ENCODE data around the gene PER3.

The PER3 gene

GRCh38 chr1:7783178-7783711, 846 bp upstream of the PER3 start:
- peak; percentile 88 for ATAC-seq

DNA sequence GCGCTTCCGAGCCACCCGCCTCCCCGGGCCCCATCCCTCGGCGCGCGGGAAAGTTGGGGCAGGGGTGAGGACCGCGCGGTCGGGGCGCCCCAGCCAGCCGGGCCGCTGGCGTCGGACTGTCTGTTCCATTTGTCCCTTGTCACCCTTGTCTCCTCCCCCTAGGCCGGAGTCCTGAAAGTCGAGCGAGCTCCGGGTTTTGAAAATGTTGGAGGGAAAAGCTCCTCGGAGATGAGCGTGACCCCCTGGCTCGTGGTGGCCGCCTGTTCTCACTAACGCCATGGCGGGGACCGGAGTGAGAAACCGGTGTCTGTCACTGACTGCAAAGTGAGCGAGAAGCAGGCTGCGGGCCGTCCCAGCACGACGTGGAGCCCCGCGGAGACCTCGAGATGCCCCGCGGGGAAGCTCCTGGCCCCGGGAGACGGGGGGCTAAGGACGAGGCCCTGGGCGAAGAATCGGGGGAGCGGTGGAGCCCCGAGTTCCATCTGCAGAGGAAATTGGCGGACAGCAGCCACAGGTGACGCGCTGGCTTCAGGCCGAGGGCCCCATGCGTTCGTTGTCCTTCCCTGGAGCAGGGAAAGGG, 491 bp downstream of the PER3 start:
- no peak for TF ChIP-seq ZFP3 (CRISPR knock-in tag; IDR thresholded peaks at IDR 0.05)
- TF ChIP-seq OSR1 (CRISPR knock-in tag; IDR thresholded peaks at IDR 0.05), result no peak
- TF ChIP-seq CSDC2 (CRISPR knock-in tag; IDR thresholded peaks at IDR 0.05), result no peak
- TF ChIP-seq POU6F1 (CRISPR knock-in tag; IDR thresholded peaks at IDR 0.05; ENCODE audit: borderline replicate concordance, low read depth), result no peak
- no peak for TF ChIP-seq PPARA (CRISPR knock-in tag; IDR thresholded peaks at IDR 0.05; ENCODE audit: borderline replicate concordance)
- TF ChIP-seq SNAI2 (CRISPR knock-in tag; IDR thresholded peaks at IDR 0.05), result no peak
- TF ChIP-seq ESRRG (CRISPR knock-in tag; IDR thresholded peaks at IDR 0.05), result no peak
- TF ChIP-seq ZFP30 (CRISPR knock-in tag; IDR thresholded peaks at IDR 0.05), result no peak
- TF ChIP-seq RARB (CRISPR knock-in tag; IDR thresholded peaks at IDR 0.05), result no peak
- no peak for TF ChIP-seq ISL1 (CRISPR knock-in tag; IDR thresholded peaks at IDR 0.05)
- TF ChIP-seq BACH2 (CRISPR knock-in tag; IDR thresholded peaks at IDR 0.05; ENCODE audit: borderline replicate concordance), result no peak
- no peak for TF ChIP-seq CSRNP3 (CRISPR knock-in tag; IDR thresholded peaks at IDR 0.05)
- no peak for TF ChIP-seq ZC3H10 (CRISPR knock-in tag; IDR thresholded peaks at IDR 0.05)
- no peak for TF ChIP-seq GLIS3 (CRISPR knock-in tag; IDR thresholded peaks at IDR 0.05)
- TF ChIP-seq TOX (CRISPR knock-in tag; IDR thresholded peaks at IDR 0.05; ENCODE audit: borderline replicate concordance), result no peak
- TF ChIP-seq ZNF70 (CRISPR knock-in tag; IDR thresholded peaks at IDR 0.05), result no peak
- no peak for TF ChIP-seq CREB5 (CRISPR knock-in tag; IDR thresholded peaks at IDR 0.05; ENCODE audit: low read depth)
- no peak for ATAC-seq

More at GRCh38 chr1:7783178-7783711, 846 bp upstream of the PER3 start:
- TF ChIP-seq CSDC2 (CRISPR knock-in tag; IDR thresholded peaks at IDR 0.05) (no peak), ZFP30 (CRISPR knock-in tag; IDR thresholded peaks at IDR 0.05) (no peak), RARB (CRISPR knock-in tag; IDR thresholded peaks at IDR 0.05) (no peak), OSR1 (CRISPR knock-in tag; IDR thresholded peaks at IDR 0.05) (no peak), TCF4 (CRISPR knock-in tag; IDR thresholded peaks at IDR 0.05; ENCODE audit: borderline replicate concordance) (no peak), ARNTL (CRISPR knock-in tag; IDR thresholded peaks at IDR 0.05; ENCODE audit: borderline replicate concordance, low read depth) (no peak), ZC3H10 (CRISPR knock-in tag; IDR thresholded peaks at IDR 0.05) (no peak), BACH2 (CRISPR knock-in tag; IDR thresholded peaks at IDR 0.05; ENCODE audit: borderline replicate concordance) (no peak), POU6F1 (CRISPR knock-in tag; IDR thresholded peaks at IDR 0.05; ENCODE audit: borderline replicate concordance, low read depth) (no peak), CREB5 (CRISPR knock-in tag; IDR thresholded peaks at IDR 0.05; ENCODE audit: low read depth) (no peak), GLIS3 (CRISPR knock-in tag; IDR thresholded peaks at IDR 0.05) (no peak), CSRNP3 (CRISPR knock-in tag; IDR thresholded peaks at IDR 0.05) (no peak), ISL1 (CRISPR knock-in tag; IDR thresholded peaks at IDR 0.05) (no peak), ZNF565 (CRISPR knock-in tag; conservative IDR thresholded peaks at IDR 0.05; ENCODE audit: low read depth) (no peak), TOX (CRISPR knock-in tag; IDR thresholded peaks at IDR 0.05; ENCODE audit: borderline replicate concordance) (no peak)
